Muscle of leg (tissue), 11 donors: ENCODE data around the gene LRRC4C. TPM values are rescaled to one million over a fixed set of nuclear protein-coding genes. Genes with fewer than 3 reads are reported as not detected.

Experiments used
- DNase-seq: peaks from one replicate; pipeline ENCODE4 v3.0.0; 2013
- H3K27ac ChIP-seq: one replicate; pipeline ENCODE4 v1.5.1; 2013; ENCODE audit warnings: mild to moderate bottlenecking, low read length, control low read depth
- H3K27me3 ChIP-seq: one replicate; pipeline ENCODE4 v1.6.1; 2013; ENCODE audit warnings: low read length; ENCODE audit not compliant: control insufficient read depth, insufficient read depth
- H3K36me3 ChIP-seq: one replicate; pipeline ENCODE4 v1.6.1; 2013; ENCODE audit warnings: low read length; ENCODE audit not compliant: control insufficient read depth, insufficient read depth
- H3K4me1 ChIP-seq: one replicate; pipeline ENCODE4 v1.6.1; 2013; ENCODE audit warnings: low read length; ENCODE audit not compliant: control insufficient read depth, insufficient read depth
- H3K4me3 ChIP-seq: one replicate; pipeline ENCODE4 v1.5.1; 2013; ENCODE audit warnings: low read length, control low read depth
- H3K9me3 ChIP-seq: replicated peaks from 2 replicates; pipeline ENCODE4 v1.6.1; 2013; ENCODE audit warnings: low read depth, low read length; ENCODE audit not compliant: control insufficient read depth
- WGBS: methylation state at CpG from one replicate; pipeline ENCODE4 v1.1.5; 2013; ENCODE audit warnings: missing lambda C conversion rate; ENCODE audit not compliant: insufficient coverage; 5-methylcytosine and 5-hydroxymethylcytosine counted together
- polyA plus RNA-seq, 8 donors: library from polyadenylated mRNA; unstranded; fragments of 120-200 nt; gene quantifications; one replicate each; pipeline versions ENCODE4 v1.2.1 to v1.2.3, GENCODE V29; 2013; ENCODE audit warnings: inconsistent platforms in 1 of 8, low replicate concordance in 1 of 8; ENCODE audit not compliant: insufficient read length in 8 of 8, insufficient read depth in 1 of 8
- total RNA-seq: library from RNA; stranded (reverse); fragments of 120-200 nt; gene quantifications from one replicate; pipeline ENCODE4 v1.2.4, GENCODE V29; 2013

Gene LRRC4C
- total and polyA plus RNA-seq, 9 donors, result 1.8 to 5.3 (median 2.3) TPM

DNA sequence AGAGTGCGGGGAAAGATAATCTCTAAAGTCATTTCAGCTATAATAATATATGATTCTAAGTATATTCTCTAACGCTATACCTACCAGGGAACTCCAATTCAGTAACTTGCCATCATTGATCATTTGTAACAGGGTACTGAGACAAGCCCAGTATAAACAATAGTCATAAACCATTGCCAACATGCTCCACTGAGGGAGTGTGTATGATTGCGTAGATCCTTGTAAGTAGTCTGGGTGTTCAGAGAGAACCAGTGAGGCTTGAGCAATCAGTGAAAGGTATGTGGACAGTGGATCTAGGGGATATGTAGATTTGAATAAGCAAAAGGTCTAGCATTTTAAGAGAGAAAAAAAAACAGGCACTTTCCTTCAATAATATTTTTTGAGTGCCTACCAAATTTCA is 1326.0 kb downstream of the LRRC4C start:
- Histone ChIP-seq H3K4me1 (no peaks in the 10 kb centered on the region), H3K27me3 (no peaks in the 10 kb centered on the region)
- WGBS, result no CpG with 5 or more reads among the region's 3 CpGs

DNA sequence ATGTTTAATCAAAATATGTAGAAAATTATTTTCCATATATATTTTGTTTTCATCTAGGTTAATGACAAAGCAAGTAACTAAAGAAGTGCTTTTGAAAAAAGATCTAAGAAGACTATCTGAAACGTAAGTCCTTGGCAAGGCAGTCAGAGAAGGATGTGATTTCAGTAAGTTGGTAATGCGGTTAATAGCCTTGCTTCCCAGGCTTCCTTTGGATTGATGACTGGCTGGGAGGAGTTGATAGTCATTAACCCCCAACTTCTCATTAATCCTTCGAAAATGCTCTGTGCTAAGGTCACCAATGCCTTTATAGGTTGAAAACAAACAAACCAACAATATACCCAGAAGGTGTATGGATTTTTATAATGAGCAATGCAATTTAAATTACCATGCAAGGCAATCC is 1326.5 kb downstream of the LRRC4C start:
- no peak overlapping the region for H3K27ac ChIP-seq
- no peak for DNase-seq
- no CpG with 5 or more reads among the region's 3 CpGs for WGBS
- H3K27me3 ChIP-seq, result no peaks in the 10 kb centered on the region
- H3K36me3 ChIP-seq, result no peaks in the 10 kb centered on the region
- no peaks in the 10 kb centered on the region for H3K4me1 ChIP-seq
- H3K9me3 ChIP-seq, result no peaks in the 10 kb centered on the region
- H3K4me3 ChIP-seq, result no peak overlapping the region

More for the DNA sequence above, 1326.0 kb downstream of the LRRC4C start:
- Histone ChIP-seq H3K36me3 (no peaks in the 10 kb centered on the region), H3K27ac (no peak overlapping the region), H3K9me3 (no peaks in the 10 kb centered on the region), H3K4me3 (no peak overlapping the region)
- no peak for DNase-seq

DNA sequence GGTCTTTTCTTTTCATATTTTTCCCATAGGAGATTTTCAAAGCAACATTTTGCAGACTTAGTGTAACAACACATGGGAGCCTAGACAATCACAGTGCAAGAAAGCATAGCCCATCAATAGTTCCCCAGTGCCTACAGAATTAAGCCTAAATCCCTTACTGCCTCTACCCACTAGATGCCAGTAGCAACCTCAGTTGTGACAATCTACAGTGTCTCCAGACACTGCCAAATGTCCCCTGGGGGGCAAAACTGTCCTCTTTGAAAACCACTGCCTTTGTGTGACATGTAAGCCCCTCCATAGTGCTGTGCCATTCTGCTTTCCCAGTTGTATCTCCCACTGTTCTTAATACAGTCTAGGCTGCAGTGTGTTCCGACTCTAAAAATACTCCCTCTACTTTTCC is 1329.0 kb downstream of the LRRC4C start:
- no peak for DNase-seq
- Histone ChIP-seq H3K27me3 (no peaks in the 10 kb centered on the region), H3K4me3 (no peak overlapping the region), H3K9me3 (no peaks in the 10 kb centered on the region), H3K4me1 (no peaks in the 10 kb centered on the region), H3K36me3 (no peaks in the 10 kb centered on the region), H3K27ac (no peak overlapping the region)
- whole genome bisulfite sequencing, result 75% methylated on average over 1 of the region's 1 CpG

- H3K36me3 ChIP-seq, result no peaks in the 10 kb centered on the region
- no peak overlapping the region for H3K27ac ChIP-seq
- no peaks in the 10 kb centered on the region for H3K4me1 ChIP-seq
- H3K4me3 ChIP-seq, result no peak overlapping the region
- no peaks in the 10 kb centered on the region for H3K27me3 ChIP-seq
- no peaks in the 10 kb centered on the region for H3K9me3 ChIP-seq
- peak; percentile 28 for DNase-seq
- no CpG with 5 or more reads among the region's 1 CpG for WGBS
Measured at GRCh38 chr11:40129266-40129665, 1330.2 kb downstream of the LRRC4C start.

DNA sequence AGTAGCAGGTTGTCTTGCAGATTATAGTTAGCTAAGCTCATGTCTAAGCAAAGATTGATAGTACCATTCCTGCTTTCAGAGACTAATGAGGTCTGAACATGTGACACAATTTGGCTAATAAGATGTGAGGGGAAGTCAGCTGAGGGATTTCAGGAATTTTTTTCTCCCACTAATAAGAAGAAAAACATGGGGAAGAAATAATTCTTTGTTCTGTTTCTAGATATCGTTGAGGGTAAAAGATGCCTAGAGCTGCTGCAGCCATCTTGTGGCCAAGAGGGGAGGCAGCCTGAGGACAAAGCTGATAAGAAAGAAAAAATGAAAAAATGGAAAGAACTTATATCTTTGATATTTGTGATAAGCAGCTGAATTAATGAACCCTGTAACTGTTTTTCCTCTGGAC is 1334.4 kb downstream of the LRRC4C start:
- WGBS, result 60% methylated on average over 1 of the region's 1 CpG

GRCh38 chr11:40119661-40120060 is 1339.8 kb downstream of the LRRC4C start:
- 65% methylated on average over 1 of the region's 1 CpG for WGBS
- peaks cover 2% of the 10 kb centered on the region for H3K9me3 ChIP-seq
- H3K27me3 ChIP-seq, result no peaks in the 10 kb centered on the region
- H3K4me3 ChIP-seq, result no peak overlapping the region
- no peaks in the 10 kb centered on the region for H3K36me3 ChIP-seq
- no peak for DNase-seq
- no peak overlapping the region for H3K27ac ChIP-seq
- H3K4me1 ChIP-seq, result no peaks in the 10 kb centered on the region

More for the DNA sequence above, 1334.4 kb downstream of the LRRC4C start:
- H3K36me3 ChIP-seq, result no peaks in the 10 kb centered on the region
- no peaks in the 10 kb centered on the region for H3K9me3 ChIP-seq
- no peak for DNase-seq
- H3K27me3 ChIP-seq, result no peaks in the 10 kb centered on the region
- H3K27ac ChIP-seq, result no peak overlapping the region
- no peak overlapping the region for H3K4me3 ChIP-seq
- no peaks in the 10 kb centered on the region for H3K4me1 ChIP-seq

DNA sequence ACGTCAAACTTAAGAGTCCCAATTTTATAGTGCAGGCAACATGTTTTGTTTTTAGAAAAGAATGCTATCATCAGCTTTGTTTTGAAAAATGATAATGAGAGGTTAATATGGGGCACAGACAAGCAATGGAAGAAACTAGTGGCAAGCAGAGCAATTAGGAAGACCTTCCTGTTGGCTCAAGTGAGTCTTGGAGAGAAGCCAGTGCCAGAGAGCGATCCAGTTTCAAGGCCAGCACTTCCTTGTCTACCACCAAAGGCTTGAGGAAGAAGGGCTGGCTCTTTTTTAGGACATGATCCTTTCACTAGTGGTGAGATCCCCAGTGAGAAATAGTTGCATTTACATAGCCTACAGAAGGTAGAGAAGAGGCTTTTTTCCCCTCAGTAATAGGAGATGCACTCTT is 1340.7 kb downstream of the LRRC4C start:
- peaks cover 2% of the 10 kb centered on the region for H3K9me3 ChIP-seq
- WGBS, result no CpG with 5 or more reads among the region's 2 CpGs
- H3K27ac ChIP-seq, result no peak overlapping the region
- H3K36me3 ChIP-seq, result no peaks in the 10 kb centered on the region
- H3K27me3 ChIP-seq, result no peaks in the 10 kb centered on the region
- H3K4me1 ChIP-seq, result no peaks in the 10 kb centered on the region
- DNase-seq, result no peak
- no peak overlapping the region for H3K4me3 ChIP-seq

- no peaks in the 10 kb centered on the region for H3K4me1 ChIP-seq
- H3K27me3 ChIP-seq, result no peaks in the 10 kb centered on the region
- no peaks in the 10 kb centered on the region for H3K36me3 ChIP-seq
- no peak overlapping the region for H3K27ac ChIP-seq
- WGBS, result no CpG with 5 or more reads among the region's 1 CpG
- no peak overlapping the region for H3K4me3 ChIP-seq
- H3K9me3 ChIP-seq, result peaks cover 2% of the 10 kb centered on the region
- DNase-seq, result no peak
Measured at GRCh38 chr11:40118026-40118425, 1341.4 kb downstream of the LRRC4C start.

- Histone ChIP-seq H3K27ac (no peak overlapping the region), H3K27me3 (no peaks in the 10 kb centered on the region), H3K4me1 (no peaks in the 10 kb centered on the region), H3K9me3 (peaks cover 3% of the 10 kb centered on the region), H3K36me3 (no peaks in the 10 kb centered on the region), H3K4me3 (no peak overlapping the region)
- 47% methylated on average over 4 of the region's 5 CpGs for WGBS
- DNase-seq, result no peak
Measured at GRCh38 chr11:40104941-40105550, 1354.4 kb downstream of the LRRC4C start.

GRCh38 chr11:40100781-40101180 is 1358.7 kb downstream of the LRRC4C start:
- no CpG with 5 or more reads among the region's 5 CpGs for WGBS
- no peaks in the 10 kb centered on the region for H3K4me1 ChIP-seq
- H3K27ac ChIP-seq, result no peak overlapping the region
- no peaks in the 10 kb centered on the region for H3K27me3 ChIP-seq
- no peak overlapping the region for H3K4me3 ChIP-seq
- peaks cover 3% of the 10 kb centered on the region for H3K9me3 ChIP-seq
- H3K36me3 ChIP-seq, result no peaks in the 10 kb centered on the region
- DNase-seq, result no peak

DNA sequence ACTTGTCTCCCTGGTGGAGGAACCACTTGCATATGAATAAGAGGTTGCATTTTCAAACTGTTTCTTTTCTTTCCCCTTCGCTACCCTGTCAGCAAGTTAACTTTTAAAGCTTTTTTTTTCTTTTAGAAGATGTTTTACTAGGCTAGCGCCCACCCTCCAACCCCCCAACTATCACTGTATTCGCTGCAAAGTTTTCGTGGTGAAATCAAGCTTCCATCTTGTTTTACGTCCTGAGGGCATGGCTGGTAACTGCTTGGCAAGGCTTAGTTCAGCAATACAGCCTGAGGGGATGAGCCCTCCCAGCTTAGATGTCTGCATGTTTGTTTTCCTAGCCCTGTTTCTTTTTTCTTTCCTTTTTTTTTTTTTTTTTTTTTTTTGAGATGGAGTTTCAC is 1359.3 kb downstream of the LRRC4C start:
- Histone ChIP-seq H3K4me3 (no peak overlapping the region), H3K9me3 (peaks cover 3% of the 10 kb centered on the region), H3K36me3 (no peaks in the 10 kb centered on the region), H3K4me1 (no peaks in the 10 kb centered on the region), H3K27me3 (no peaks in the 10 kb centered on the region), H3K27ac (no peak overlapping the region)
- DNase-seq, result no peak
- WGBS, result 83% methylated on average over 3 of the region's 5 CpGs
